Vagina (tissue), 2 donors: Measurements from ENCODE around the gene IGDCC3.

Source experiments
- POLR2A ChIP-seq, 2 donors: fragments of 450-650 bp; IDR thresholded peaks; one replicate each; pipeline ENCODE4 v1.6.1; 2017; ENCODE audit warnings: antibody characterized with exemption in 2 of 2, mild to moderate bottlenecking in 2 of 2, moderate library complexity in 2 of 2
- TF ChIP-seq, protein P1 (sequence below), 3 experiments: fragments of 450-650 bp in 2 of 3; fragments of 200-600 bp in 1 of 3; sonication (generic) in 1 of 3; IDR thresholded peaks; one replicate each; pipeline ENCODE4 v1.5.1; 2017 to 2019; ENCODE audit warnings: antibody characterized with exemption in 3 of 3, mild to moderate bottlenecking in 2 of 3, moderate library complexity in 2 of 3

DNA sequence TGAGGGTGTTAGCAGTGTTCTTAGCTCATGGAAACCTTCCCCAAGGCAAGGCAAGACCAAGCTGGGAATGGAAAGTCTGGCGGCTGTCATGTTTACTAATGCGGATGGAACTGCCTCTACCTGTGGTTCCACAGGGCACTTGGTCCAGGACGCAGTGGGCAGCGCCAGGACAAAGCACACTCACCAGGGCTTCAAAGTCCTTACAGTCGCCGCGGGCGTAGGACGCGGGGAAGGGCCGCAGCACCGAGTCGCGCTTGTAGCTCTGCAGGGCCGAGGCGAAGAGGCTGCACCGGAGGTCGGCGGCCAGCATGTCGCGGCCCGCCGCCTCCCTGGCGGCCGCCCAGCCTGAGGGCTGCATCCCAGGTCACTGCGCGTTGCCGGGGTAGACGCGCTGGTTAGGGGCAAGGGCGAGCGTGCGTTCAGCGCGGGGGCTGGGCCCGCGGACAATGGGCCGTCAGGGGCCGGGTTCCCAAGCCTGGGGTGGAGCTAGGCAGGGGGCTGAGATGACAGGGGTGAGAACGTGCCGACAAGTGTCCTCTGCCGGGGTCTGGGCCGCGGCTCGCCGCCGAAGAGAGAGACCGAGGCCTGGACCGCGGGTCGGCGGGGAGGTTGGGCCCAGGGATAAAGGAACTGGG is 91.6 kb downstream of the IGDCC3 start:
- TF ChIP-seq, protein P1, sequence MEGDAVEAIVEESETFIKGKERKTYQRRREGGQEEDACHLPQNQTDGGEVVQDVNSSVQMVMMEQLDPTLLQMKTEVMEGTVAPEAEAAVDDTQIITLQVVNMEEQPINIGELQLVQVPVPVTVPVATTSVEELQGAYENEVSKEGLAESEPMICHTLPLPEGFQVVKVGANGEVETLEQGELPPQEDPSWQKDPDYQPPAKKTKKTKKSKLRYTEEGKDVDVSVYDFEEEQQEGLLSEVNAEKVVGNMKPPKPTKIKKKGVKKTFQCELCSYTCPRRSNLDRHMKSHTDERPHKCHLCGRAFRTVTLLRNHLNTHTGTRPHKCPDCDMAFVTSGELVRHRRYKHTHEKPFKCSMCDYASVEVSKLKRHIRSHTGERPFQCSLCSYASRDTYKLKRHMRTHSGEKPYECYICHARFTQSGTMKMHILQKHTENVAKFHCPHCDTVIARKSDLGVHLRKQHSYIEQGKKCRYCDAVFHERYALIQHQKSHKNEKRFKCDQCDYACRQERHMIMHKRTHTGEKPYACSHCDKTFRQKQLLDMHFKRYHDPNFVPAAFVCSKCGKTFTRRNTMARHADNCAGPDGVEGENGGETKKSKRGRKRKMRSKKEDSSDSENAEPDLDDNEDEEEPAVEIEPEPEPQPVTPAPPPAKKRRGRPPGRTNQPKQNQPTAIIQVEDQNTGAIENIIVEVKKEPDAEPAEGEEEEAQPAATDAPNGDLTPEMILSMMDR (IDR thresholded peaks at IDR 0.05) = no peak
- TF ChIP-seq POLR2A (IDR thresholded peaks at IDR 0.05) = no peak
